Adrenal gland (tissue), 5 donors: ENCODE measurements around the gene NOX5.
"Not testable (repeated sequence)": the region's sequence is repeated elsewhere in the genome, so short reads cannot be mapped to it uniquely, and the experiment has no call there.

Source experiments
- POLR2A ChIP-seq, 2 donors: fragments of 450-650 bp; IDR thresholded peaks; one replicate each; pipeline ENCODE4 v1.6.1; 2017; ENCODE audit warnings: antibody characterized with exemption in 2 of 2, mild to moderate bottlenecking in 2 of 2, moderate library complexity in 1 of 2
- TF ChIP-seq, protein P1 (sequence below), 6 experiments: fragments of 450-650 bp in 4 of 6; fragments of 200-600 bp in 2 of 6; sonication (generic) in 1 of 6; IDR thresholded peaks; 1 replicate in 5 of 6; 2 replicates in 1 of 6; pipeline versions ENCODE4 v1.5.1 to v1.8.0; 2016 to 2021; ENCODE audit warnings: antibody characterized with exemption in 6 of 6, mild to moderate bottlenecking in 2 of 6, moderate library complexity in 1 of 6
- donor health status: DM: no; HTN: no; CAD: no.

DNA sequence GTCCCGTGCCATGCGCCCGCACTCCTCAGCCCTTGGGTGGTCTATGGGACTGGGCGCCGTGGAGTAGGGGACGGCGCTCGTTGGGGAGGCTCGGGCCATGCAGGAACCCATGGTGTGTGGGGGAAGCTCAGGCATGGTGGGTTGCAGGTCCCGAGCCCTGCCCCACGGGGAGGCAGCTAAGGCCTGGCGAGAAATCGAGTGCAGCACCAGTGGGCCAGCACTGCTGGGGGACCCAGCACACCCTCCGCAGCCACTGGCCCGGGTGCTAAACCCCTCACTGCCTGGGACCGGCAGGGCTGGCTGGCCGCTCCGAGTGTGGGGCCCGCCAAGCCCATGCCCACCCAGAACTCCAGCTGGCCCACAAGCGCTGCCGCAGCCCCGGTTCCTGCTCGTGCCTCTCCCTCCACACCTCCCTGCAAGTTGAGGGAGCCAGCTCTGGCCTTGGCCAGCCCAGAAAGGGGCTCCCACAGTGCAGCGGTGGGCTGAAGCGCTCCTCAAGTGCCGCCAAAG, 38.8 kb upstream of the NOX5 start:
- TF ChIP-seq, protein P1, sequence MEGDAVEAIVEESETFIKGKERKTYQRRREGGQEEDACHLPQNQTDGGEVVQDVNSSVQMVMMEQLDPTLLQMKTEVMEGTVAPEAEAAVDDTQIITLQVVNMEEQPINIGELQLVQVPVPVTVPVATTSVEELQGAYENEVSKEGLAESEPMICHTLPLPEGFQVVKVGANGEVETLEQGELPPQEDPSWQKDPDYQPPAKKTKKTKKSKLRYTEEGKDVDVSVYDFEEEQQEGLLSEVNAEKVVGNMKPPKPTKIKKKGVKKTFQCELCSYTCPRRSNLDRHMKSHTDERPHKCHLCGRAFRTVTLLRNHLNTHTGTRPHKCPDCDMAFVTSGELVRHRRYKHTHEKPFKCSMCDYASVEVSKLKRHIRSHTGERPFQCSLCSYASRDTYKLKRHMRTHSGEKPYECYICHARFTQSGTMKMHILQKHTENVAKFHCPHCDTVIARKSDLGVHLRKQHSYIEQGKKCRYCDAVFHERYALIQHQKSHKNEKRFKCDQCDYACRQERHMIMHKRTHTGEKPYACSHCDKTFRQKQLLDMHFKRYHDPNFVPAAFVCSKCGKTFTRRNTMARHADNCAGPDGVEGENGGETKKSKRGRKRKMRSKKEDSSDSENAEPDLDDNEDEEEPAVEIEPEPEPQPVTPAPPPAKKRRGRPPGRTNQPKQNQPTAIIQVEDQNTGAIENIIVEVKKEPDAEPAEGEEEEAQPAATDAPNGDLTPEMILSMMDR (IDR thresholded peaks at IDR 0.05): not testable (repeated sequence)
- not testable (repeated sequence) for TF ChIP-seq POLR2A (IDR thresholded peaks at IDR 0.05)
